Stimulated activated CD4-positive, alpha-beta T cell treated with anti-CD3 and anti-CD28 coated beads, Interleukin-12 subunit alpha, Interleukin-12 subunit beta, amount 100 ng/mL, for 48 hours (primary cell): ENCODE results near the gene KLRD1.

Source experiments
- DNase-seq, 3 donors: peaks; one replicate each; pipeline ENCODE4 v3.0.0-alpha.2; 2020; ENCODE audit warnings: low read depth in 2 of 3, low spot score in 1 of 3

Gene KLRD1, protein sequence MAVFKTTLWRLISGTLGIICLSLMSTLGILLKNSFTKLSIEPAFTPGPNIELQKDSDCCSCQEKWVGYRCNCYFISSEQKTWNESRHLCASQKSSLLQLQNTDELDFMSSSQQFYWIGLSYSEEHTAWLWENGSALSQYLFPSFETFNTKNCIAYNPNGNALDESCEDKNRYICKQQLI

GRCh38 chr12:10307630-10308029, at the start of gene KLRD1:
TSS of gene KLRD1 (plus strand) at chr12:10307870. CDS start at chr12:10308078, 208 bp downstream.
- DNase-seq: no peak

GRCh38 chr12:10260927-10261326, 46.7 kb upstream of the KLRD1 start:
- DNase-seq: no peak

DNA sequence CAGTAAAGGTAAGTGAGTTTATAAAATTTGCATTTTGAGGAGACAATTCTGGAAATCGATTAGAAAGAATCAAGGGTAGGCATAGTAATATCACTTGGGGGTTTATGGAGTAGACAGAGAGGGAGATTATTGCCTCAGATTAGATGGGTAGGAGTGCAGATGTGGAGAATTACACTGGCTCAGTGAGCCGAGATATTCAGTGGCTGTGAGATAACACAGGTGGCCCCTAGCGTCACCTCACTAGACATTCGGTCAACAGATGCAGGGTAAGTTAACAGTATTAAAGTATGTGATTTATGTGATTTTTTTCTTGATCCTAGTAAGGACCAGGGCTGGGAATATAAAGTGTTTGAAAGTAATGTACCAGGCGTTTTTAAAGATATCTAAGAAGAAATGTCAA, 39.6 kb upstream of the KLRD1 start:
- DNase-seq: no peak

GRCh38 chr12:10272467-10272866, 35.2 kb upstream of the KLRD1 start:
- DNase-seq: no peak

GRCh38 chr12:10276774-10277173, 30.9 kb upstream of the KLRD1 start:
- no peak for DNase-seq

DNA sequence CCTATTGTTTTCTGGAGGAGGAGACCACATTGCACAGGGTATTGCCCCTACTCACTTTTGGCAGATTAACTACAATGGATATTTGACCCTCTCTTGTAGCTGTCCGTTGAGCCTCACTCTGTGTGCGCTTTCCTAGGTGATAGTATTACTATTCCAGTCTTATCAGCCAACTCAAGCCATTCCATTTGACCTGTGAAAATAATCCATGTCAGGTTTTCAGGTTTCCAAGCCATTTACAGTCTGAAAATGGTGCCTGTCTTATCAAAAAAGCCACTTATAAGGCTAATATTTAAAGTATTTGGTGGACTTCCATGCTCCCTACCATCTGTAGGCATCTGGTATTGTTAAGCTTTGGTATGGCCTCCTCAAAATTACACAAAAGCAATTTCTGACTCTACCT, 29.6 kb upstream of the KLRD1 start:
- DNase-seq: no peak

- no peak for DNase-seq
These were observed 27.7 kb upstream of the KLRD1 start for GRCh38 chr12:10279937-10280336.

DNA sequence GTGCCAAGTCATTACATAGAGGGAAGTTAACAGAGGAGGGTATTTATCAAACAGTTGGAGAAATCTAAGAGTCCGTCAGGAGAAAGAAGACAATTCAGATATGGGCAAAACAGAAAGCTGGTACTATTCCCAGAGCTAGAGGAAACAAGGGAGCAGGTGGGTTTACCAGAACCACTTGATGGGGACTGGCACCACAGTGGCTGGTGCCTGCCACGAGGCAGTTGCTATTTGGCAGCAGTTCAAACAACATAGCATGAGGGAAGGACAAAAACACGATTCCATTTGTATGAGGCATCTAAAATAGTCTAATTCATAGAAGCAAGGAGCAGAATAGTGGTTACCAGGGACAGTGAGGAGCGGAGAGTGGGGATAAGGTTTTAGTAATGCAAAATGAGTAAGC, 24.6 kb upstream of the KLRD1 start:
- no peak for DNase-seq

GRCh38 chr12:10285919-10286318, 21.8 kb upstream of the KLRD1 start:
- DNase-seq: peak in 1 of 3 donors; percentile 11

- no peak for DNase-seq
These were observed 18.5 kb upstream of the KLRD1 start for GRCh38 chr12:10289005-10289754.

- no peak for DNase-seq
These were observed 16.6 kb upstream of the KLRD1 start for GRCh38 chr12:10291030-10291429.

- DNase-seq: no peak
These were observed 14.5 kb upstream of the KLRD1 start for GRCh38 chr12:10293151-10293550.

DNA sequence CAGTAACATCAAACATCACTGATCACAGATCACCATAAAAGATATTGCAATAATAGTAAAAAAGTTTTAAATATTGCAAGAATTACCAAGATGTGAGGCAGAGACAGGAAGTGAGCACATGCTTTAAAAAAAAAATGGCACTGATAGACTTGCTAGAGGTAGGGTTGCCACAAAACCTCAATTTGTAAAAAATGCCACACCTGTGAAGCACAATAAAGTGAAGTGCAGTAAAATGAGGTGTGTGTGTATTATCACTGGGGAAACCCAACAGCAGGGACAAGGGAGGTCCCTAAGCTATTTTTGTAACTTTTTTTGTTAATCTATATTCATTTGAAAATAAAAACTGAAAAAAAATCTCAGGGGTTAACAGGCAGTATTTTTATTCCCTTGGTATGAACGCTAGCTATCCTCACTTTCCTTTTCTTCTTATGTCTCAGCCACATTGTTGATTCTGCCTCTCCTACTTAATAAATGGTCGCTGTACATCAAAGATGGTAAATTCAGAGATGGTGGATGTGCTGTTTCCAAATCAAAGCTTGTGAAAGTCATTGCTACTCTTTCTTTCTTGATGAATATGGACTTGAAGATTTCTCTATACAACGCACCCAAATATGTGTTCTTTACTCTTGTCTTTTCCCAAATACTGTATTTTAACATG, 14.0 kb upstream of the KLRD1 start:
- DNase-seq: no peak

- DNase-seq: peak; percentile 21 to 32 (median 23)
These were observed 6.6 kb upstream of the KLRD1 start for GRCh38 chr12:10301103-10301502.

DNA sequence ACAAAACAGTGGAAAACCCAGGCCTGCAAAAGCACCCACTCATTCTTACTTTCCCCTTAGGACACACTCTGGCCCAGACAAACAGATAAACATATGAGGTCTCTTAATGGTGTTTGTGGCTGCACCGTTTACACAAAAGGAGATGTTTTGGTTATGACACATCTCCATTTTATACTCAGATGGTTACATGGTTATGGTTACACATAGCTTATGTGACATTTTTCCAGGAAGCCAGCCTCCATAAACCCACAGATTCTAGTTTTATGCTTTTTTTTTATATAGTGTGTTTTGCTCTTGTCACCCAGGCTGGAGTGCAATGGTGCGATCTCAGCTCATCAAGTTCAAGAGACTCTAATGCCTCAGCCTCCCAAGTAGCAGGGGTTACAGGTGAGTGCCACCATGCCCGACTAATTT, 3.5 kb upstream of the KLRD1 start:
- peak; percentile 26 to 42 (median 29) for DNase-seq

DNA sequence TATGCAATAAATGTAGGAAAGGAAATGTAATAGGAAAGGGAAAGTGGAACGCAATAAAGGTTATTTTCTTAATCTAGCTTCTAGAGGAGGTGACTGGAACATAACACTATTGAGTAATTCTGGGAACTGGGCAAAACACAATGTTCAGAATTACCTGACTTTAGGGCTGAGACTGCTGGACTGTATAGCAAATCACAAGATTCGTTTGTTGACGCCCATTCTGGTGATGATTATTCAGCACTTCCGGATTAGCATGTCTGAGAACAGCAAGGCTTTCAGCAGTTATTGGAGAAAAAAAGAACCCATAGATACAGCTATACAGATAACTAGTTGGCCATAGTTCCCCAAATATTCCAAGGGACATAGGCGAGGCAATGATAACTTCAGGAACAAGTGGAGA, 2.3 kb upstream of the KLRD1 start:
- no peak for DNase-seq

GRCh38 chr12:10310926-10311720, 3.5 kb downstream of the KLRD1 start:
- no peak for DNase-seq

DNA sequence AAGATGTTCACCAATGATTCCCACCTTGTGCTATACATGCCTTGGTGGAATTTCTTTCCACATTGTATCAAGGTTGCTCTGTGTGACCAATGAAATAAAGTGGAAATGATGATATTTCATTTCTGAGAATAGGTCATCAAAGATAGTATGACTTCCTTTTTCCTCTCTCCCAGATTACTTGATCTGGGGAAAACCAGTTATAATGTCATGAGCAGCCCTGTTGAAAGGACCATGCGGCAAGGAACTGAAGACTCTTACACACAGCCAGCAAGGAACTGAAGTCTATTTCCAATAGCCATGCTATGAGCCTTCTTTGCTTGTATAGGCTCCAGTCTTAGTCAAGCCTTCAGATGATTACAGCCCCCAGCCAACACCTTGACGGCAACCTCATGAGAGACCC, 11.7 kb downstream of the KLRD1 start:
- no peak for DNase-seq

- no peak for DNase-seq
These were observed 13.0 kb downstream of the KLRD1 start for GRCh38 chr12:10320643-10321042.

GRCh38 chr12:10328691-10329090, 21.0 kb downstream of the KLRD1 start:
- DNase-seq: peak in 1 of 3 donors; percentile 4

GRCh38 chr12:10331642-10332239, 24.1 kb downstream of the KLRD1 start:
- no peak for DNase-seq
